Measurements from ENCODE around the gene PYGO2. TPM values are rescaled to one million over a fixed set of nuclear protein-coding genes. Genes with fewer than 3 reads are reported as not detected.

Gene PYGO2
- total RNA-seq, 2 experiments from 2014 or later: 21.2 to 21.8 TPM

DNA sequence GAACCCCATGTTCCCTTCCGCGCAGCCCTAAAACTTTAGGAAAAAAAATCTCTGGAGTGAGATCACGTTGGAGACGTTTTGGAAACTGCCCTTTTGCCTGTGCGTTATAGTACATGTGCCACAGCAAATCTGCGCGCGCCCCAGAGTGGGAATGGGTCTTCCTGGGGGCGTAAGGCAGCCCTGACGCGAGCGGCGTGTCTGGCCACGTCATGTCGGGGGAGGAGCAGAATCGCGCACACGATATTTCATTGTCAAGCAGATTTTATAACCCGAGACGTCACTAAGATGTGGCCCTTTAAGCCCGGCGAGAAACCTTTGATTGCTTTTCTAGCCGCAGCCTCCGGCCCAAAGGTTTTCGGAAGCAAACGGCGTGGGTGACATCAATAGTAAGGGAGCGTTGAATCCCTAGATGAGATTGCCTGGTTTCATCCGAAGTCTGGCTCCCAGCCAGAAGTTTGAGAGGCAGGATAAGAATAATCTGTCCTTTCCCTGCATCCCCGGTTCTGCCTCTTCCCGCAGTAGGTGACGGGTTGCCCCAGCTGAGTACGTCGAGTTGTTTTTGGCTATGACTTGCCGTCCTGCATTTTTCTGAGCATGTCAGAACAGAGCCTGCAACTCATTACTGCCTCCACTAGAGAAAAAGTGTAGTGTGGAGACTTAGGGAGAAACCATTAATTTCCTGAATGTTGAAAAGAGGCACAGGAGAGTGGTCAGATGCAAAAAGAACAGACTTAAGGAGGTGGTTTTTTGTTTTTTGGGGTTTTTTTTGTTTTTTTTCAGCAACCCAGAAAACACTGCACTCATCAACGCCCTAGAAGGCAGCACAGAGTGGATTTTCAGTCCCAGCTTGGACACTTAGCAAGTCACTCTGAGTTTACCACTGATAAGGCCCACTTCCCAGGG, 24.2 kb downstream of the PYGO2 start:
- intact Hi-C loops (cut with micrococcal nuclease): no loop called here
- H3K9me3 Mint-ChIP-seq: no peaks in the 10 kb centered on the region
- POLR2A ChIA-PET: interaction anchor here (1.0 to 2.2 kb wide), 14 partner anchors 8 to 456 kb away, joined by 3 to 8 read pairs (median 4); partner anchors contain the start of genes FLAD1, PBXIP1 and PYGO2
- peaks cover 4% of the 10 kb centered on the region for H3K36me3 Mint-ChIP-seq (ENCODE audit: low read depth)
- TF ChIP-seq, protein P1, sequence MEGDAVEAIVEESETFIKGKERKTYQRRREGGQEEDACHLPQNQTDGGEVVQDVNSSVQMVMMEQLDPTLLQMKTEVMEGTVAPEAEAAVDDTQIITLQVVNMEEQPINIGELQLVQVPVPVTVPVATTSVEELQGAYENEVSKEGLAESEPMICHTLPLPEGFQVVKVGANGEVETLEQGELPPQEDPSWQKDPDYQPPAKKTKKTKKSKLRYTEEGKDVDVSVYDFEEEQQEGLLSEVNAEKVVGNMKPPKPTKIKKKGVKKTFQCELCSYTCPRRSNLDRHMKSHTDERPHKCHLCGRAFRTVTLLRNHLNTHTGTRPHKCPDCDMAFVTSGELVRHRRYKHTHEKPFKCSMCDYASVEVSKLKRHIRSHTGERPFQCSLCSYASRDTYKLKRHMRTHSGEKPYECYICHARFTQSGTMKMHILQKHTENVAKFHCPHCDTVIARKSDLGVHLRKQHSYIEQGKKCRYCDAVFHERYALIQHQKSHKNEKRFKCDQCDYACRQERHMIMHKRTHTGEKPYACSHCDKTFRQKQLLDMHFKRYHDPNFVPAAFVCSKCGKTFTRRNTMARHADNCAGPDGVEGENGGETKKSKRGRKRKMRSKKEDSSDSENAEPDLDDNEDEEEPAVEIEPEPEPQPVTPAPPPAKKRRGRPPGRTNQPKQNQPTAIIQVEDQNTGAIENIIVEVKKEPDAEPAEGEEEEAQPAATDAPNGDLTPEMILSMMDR (IDR thresholded peaks at IDR 0.05): no peak
- DNase-seq (peak; percentile 94), ATAC-seq (peak; percentile 80)
- H3K27ac Mint-ChIP-seq: peak overlapping the region; percentile 98
- CTCF ChIA-PET: interaction anchor here (0.8 to 5.8 kb wide), 18 partner anchors 16 to 378 kb away, joined by 3 to 49 read pairs (median 4); partner anchors contain the start of genes ADAM15, PBXIP1, PYGO2 and SHC1
- no peaks in the 10 kb centered on the region for H3K27me3 Mint-ChIP-seq
- H3K4me3 Mint-ChIP-seq: peak overlapping the region; percentile 88
- H3K4me1 Mint-ChIP-seq (ENCODE audit: low read depth): peaks cover 55% of the 10 kb centered on the region

DNA sequence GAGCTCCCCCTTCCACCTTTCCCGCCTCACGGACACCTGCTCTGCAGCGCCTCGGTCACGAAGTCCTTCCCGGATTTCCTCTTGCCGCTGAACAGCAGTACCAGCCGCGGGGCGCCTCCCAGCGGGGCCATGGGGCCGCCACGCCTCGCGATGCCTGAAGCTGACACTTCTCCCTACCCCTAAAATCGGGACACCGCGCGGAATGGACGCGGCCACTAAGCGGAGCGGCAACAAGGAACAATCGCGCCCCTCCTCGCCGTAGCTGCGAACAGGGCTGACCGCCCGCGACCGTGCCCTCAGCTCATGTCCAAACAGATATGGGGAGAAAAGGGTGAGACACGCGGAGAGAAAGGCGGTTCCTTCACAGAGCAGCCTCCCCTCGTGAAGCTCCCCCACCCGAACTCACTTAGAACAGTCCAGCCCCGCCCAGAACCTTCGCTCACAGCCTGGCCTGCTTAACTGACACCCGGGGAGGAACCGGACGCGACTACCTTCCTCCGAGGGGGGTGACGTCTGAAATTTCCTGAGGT, 25.0 kb downstream of the PYGO2 start, which contains the start of gene PMVK:
TSS of gene PMVK (minus strand) at position 165 of the 530 bp plus-strand sequence. CDS start at position 131, 34 bp downstream.
- peak within 1 kb of the TSS; percentile 88 for H3K4me3 Mint-ChIP-seq
- TF ChIP-seq, protein P1 (IDR thresholded peaks at IDR 0.05): no peak
- DNase-seq (peak; percentile 97), ATAC-seq (peak; percentile 90)
- peak within 1 kb of the TSS; percentile 98 for H3K27ac Mint-ChIP-seq
- intact Hi-C loops (cut with micrococcal nuclease): no loop called here
- no peaks in the 10 kb centered on the region for H3K27me3 Mint-ChIP-seq
- H3K9me3 Mint-ChIP-seq: no peaks in the 10 kb centered on the region
- CTCF ChIA-PET: interaction anchor here (0.6 to 5.8 kb wide), 20 partner anchors 17 to 376 kb away, joined by 3 to 49 read pairs (median 4); partner anchors contain the start of genes ADAM15, CHRNB2, KRTCAP2 and PBXIP1
- peaks cover 49% of the 10 kb centered on the region for H3K4me1 Mint-ChIP-seq (ENCODE audit: low read depth)
- H3K36me3 Mint-ChIP-seq (ENCODE audit: low read depth): peaks cover 4% of the 10 kb centered on the region
- POLR2A ChIA-PET: interaction anchor here (0.7 to 2.2 kb wide), 21 partner anchors 8 to 456 kb away, joined by 3 to 8 read pairs (median 4); partner anchors contain the start of genes FLAD1, PBXIP1 and PYGO2

GRCh38 chr1:154935749-154936554, 25.6 kb downstream of the PYGO2 start:
- peaks cover 4% of the 10 kb centered on the region for H3K36me3 Mint-ChIP-seq (ENCODE audit: low read depth)
- CTCF ChIA-PET: interaction anchor here (0.6 to 5.8 kb wide), 22 partner anchors 9 to 376 kb away, joined by 3 to 49 read pairs (median 4); partner anchors contain the start of genes ADAM15, CHRNB2, KRTCAP2 and PBXIP1
- TF ChIP-seq, protein P1 (IDR thresholded peaks at IDR 0.05): no peak
- H3K4me3 Mint-ChIP-seq: peak overlapping the region; percentile 88
- H3K9me3 Mint-ChIP-seq: no peaks in the 10 kb centered on the region
- peak overlapping the region; percentile 98 for H3K27ac Mint-ChIP-seq
- no peak for DNase-seq
- ATAC-seq: no peak
- peaks cover 42% of the 10 kb centered on the region for H3K4me1 Mint-ChIP-seq (ENCODE audit: low read depth)
- intact Hi-C loops (cut with micrococcal nuclease): no loop called here
- POLR2A ChIA-PET: interaction anchor here (0.7 to 2.2 kb wide), 20 partner anchors 9 to 455 kb away, joined by 3 to 8 read pairs (median 4); partner anchors contain the start of genes FLAD1, PBXIP1 and PYGO2
- no peaks in the 10 kb centered on the region for H3K27me3 Mint-ChIP-seq

DNA sequence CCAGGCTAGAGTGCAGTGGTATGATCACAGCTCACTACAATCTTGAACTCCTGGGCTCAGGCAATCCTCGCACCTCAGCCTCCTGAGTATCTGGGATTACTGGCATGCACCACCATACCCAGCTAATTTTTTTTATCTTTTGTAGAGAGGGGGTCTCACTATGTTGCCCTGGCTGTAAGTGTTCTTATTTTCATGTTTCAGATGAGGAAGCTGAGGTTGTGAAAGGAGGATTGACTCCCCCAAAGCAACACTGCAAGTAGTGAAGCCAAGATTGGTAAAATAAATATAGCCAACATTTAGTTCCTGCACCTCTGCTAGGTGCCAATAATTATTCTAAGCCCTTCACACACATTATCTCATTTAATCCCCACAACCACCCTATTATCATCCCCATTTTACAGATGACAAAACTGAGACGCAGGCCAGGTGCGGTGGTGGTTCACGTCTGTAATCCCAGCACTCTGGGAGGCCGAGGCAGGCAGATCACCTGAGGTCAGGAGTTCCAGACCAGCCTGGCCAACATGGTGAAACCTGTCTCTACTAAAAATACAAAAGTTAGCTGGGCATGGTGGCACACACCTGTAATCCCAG, 27.1 kb downstream of the PYGO2 start:
- no peaks in the 10 kb centered on the region for H3K27me3 Mint-ChIP-seq
- DNase-seq (no peak), ATAC-seq (no peak)
- no peaks in the 10 kb centered on the region for H3K9me3 Mint-ChIP-seq
- TF ChIP-seq, protein P1 (IDR thresholded peaks at IDR 0.05): no peak
- ChIA-PET CTCF (interaction anchor here (0.6 to 1.8 kb wide), 3 partner anchors 10 to 89 kb away, joined by 3 to 4 read pairs (median 3); no protein-coding TSS in a partner anchor), POLR2A (interaction anchor here (0.5 kb wide), 1 partner anchor 201 kb away, joined by 3 read pairs; no protein-coding TSS in a partner anchor)
- H3K36me3 Mint-ChIP-seq (ENCODE audit: low read depth): peaks cover 9% of the 10 kb centered on the region
- peaks cover 31% of the 10 kb centered on the region for H3K4me1 Mint-ChIP-seq (ENCODE audit: low read depth)
- no peak overlapping the region for H3K4me3 Mint-ChIP-seq
- no peak overlapping the region for H3K27ac Mint-ChIP-seq
- intact Hi-C loops (cut with micrococcal nuclease): no loop called here
